ENCODE results near the gene TMOD4.

TMOD4 gene

GRCh38 chr1:151175041-151175741, 590 bp downstream of the TMOD4 start:
- DNase-seq: no peak

GRCh38 chr1:151171190-151171589, 4.6 kb downstream of the TMOD4 start:
- DNase-seq: no peak

- DNase-seq: no peak
Observed at GRCh38 chr1:151167116-151167515, 8.7 kb downstream of the TMOD4 start.

GRCh38 chr1:151166505-151166956, 9.2 kb downstream of the TMOD4 start:
- no peak for DNase-seq

- DNase-seq: peak; percentile 97
Observed at GRCh38 chr1:151165738-151166504, 9.9 kb downstream of the TMOD4 start, which contains the start of the genes LYSMD1 and SCNM1. TSS of gene LYSMD1 (minus strand) at chr1:151165902. CDS start at chr1:151165258, 644 bp downstream. TSS of gene SCNM1 (plus strand) at chr1:151166144. CDS start at chr1:151166153, 9 bp downstream.

GRCh38 chr1:151165281-151165737, 10.5 kb downstream of the TMOD4 start:
- DNase-seq: peak; percentile 41

- DNase-seq: no peak
Observed at GRCh38 chr1:151164732-151165280, 11.0 kb downstream of the TMOD4 start.

- no peak for DNase-seq
Observed at GRCh38 chr1:151159373-151159772, 16.4 kb downstream of the TMOD4 start.

- DNase-seq: no peak
Observed at GRCh38 chr1:151158751-151159251, 17.0 kb downstream of the TMOD4 start.

GRCh38 chr1:151158326-151158725, 17.5 kb downstream of the TMOD4 start:
- no peak for DNase-seq

GRCh38 chr1:151157067-151157531, 18.7 kb downstream of the TMOD4 start:
- DNase-seq: no peak

- DNase-seq: no peak
Observed at GRCh38 chr1:151156515-151156819, 19.3 kb downstream of the TMOD4 start, which contains the start of gene TNFAIP8L2. TSS of gene TNFAIP8L2 (plus strand) at chr1:151156649. CDS start at chr1:151158698, 2,049 bp downstream.

GRCh38 chr1:151147665-151148064, 28.1 kb downstream of the TMOD4 start:
- no peak for DNase-seq

GRCh38 chr1:151147132-151147503, 28.7 kb downstream of the TMOD4 start:
- DNase-seq: no peak

- peak; percentile 87 for DNase-seq
Observed at GRCh38 chr1:151146412-151147131, 29.2 kb downstream of the TMOD4 start, which contains the start of gene SEMA6C. TSS of gene SEMA6C (minus strand) at chr1:151146631. CDS start at chr1:151142621, 4,010 bp downstream.

- DNase-seq: no peak
Observed at GRCh38 chr1:151146072-151146411, 29.7 kb downstream of the TMOD4 start.

- DNase-seq: no peak
Observed at GRCh38 chr1:151145304-151146071, 30.3 kb downstream of the TMOD4 start.

GRCh38 chr1:151144474-151145303, 31.1 kb downstream of the TMOD4 start:
- DNase-seq: no peak

- DNase-seq: no peak
Observed at GRCh38 chr1:151143986-151144385, 31.8 kb downstream of the TMOD4 start.

- no peak for DNase-seq
Observed at GRCh38 chr1:151143057-151143435, 32.7 kb downstream of the TMOD4 start.

Measured in NCI-H1105 treated with DMSO at 0.1 percent for 48 hours (cell line).